ENCODE measurements around the gene GAPDHS. TPM values are rescaled to one million over a fixed set of nuclear protein-coding genes. Genes with fewer than 3 reads are reported as not detected.

Gene GAPDHS
- total RNA-seq, 1 experiment from 2014 or later = not detected

GRCh38 chr19:35534803-35535480, 1.7 kb downstream of the GAPDHS start:
- no peak for DNase-seq (ENCODE audit: low read depth)

GRCh38 chr19:35539314-35539713, 6.1 kb downstream of the GAPDHS start:
- no peak for DNase-seq (ENCODE audit: low read depth)

GRCh38 chr19:35539850-35540249, 6.6 kb downstream of the GAPDHS start:
- DNase-seq (ENCODE audit: low read depth) = no peak

- DNase-seq (ENCODE audit: low read depth) = no peak
Measured at GRCh38 chr19:35540356-35540927, 7.2 kb downstream of the GAPDHS start.

GRCh38 chr19:35542209-35542608, 9.0 kb downstream of the GAPDHS start:
- DNase-seq (ENCODE audit: low read depth) = no peak

- no peak for DNase-seq (ENCODE audit: low read depth)
Measured at GRCh38 chr19:35543280-35544109, 10.2 kb downstream of the GAPDHS start.

GRCh38 chr19:35544110-35544802, 11.0 kb downstream of the GAPDHS start:
- no peak for DNase-seq (ENCODE audit: low read depth)

GRCh38 chr19:35545001-35545854, 12.0 kb downstream of the GAPDHS start, which contains the start of gene TMEM147:
TSS of gene TMEM147 (plus strand) at chr19:35545626. CDS start at chr19:35545740, 114 bp downstream.
- peak; percentile 88 for DNase-seq (ENCODE audit: low read depth)

- peak; percentile 13 for DNase-seq (ENCODE audit: low read depth)
Measured at GRCh38 chr19:35545855-35546381, 12.7 kb downstream of the GAPDHS start.

GRCh38 chr19:35546532-35546931, 13.3 kb downstream of the GAPDHS start:
- DNase-seq (ENCODE audit: low read depth) = no peak

- DNase-seq (ENCODE audit: low read depth) = peak; percentile 43
Measured at GRCh38 chr19:35549174-35549788, 16.0 kb downstream of the GAPDHS start.

GRCh38 chr19:35549879-35550523, 16.7 kb downstream of the GAPDHS start:
- no peak for DNase-seq (ENCODE audit: low read depth)

GRCh38 chr19:35551091-35551810, 18.0 kb downstream of the GAPDHS start:
- DNase-seq (ENCODE audit: low read depth) = no peak

- no peak for DNase-seq (ENCODE audit: low read depth)
Measured at GRCh38 chr19:35552534-35553384, 19.5 kb downstream of the GAPDHS start.

GRCh38 chr19:35553385-35554000, 20.2 kb downstream of the GAPDHS start:
- no peak for DNase-seq (ENCODE audit: low read depth)

GRCh38 chr19:35554076-35554475, 20.8 kb downstream of the GAPDHS start:
- no peak for DNase-seq (ENCODE audit: low read depth)

- DNase-seq (ENCODE audit: low read depth) = peak; percentile 66
Measured at GRCh38 chr19:35555301-35556005, 22.2 kb downstream of the GAPDHS start.
